Activated CD4-positive, alpha-beta T cell treated with anti-CD3 and anti-CD28 coated beads, Interleukin-2, amount 10 ng/mL, durations not matched to agents 24 days and 14 days (primary cell): Measurements from ENCODE around the gene FGF14. TPM values are rescaled to one million over a fixed set of nuclear protein-coding genes. Genes with fewer than 3 reads are reported as not detected.

Source experiments
- DNase-seq: peaks from one replicate; pipeline ENCODE4 v3.0.0; 2022
- H3K27ac Mint-ChIP-seq: one replicate; pipeline ENCODE4 v1.8.0; 2022; ENCODE audit warnings: mild to moderate bottlenecking, mixed read lengths
- H3K27me3 Mint-ChIP-seq: one replicate; pipeline ENCODE4 v1.8.0; 2022; ENCODE audit warnings: mixed read lengths
- H3K36me3 Mint-ChIP-seq: one replicate; pipeline ENCODE4 v1.8.0; 2022; ENCODE audit warnings: low read depth, mild to moderate bottlenecking, mixed read lengths
- H3K4me1 Mint-ChIP-seq: one replicate; pipeline ENCODE4 v1.8.0; 2021; ENCODE audit warnings: mixed read lengths
- H3K4me3 Mint-ChIP-seq: one replicate; pipeline ENCODE4 v1.8.0; 2022; ENCODE audit warnings: mild to moderate bottlenecking, moderate library complexity, mixed read lengths
- H3K9me3 Mint-ChIP-seq: one replicate; pipeline ENCODE4 v1.8.0; 2021; ENCODE audit warnings: mixed read lengths
- intact Hi-C: fragments of 100-400 bp; cut with micrococcal nuclease; formaldehyde crosslinking; loops from one replicate; pipeline ENCODE4 v1.15.1; 2023
- total RNA-seq: library from RNA; stranded (reverse); gene quantifications from 2 replicates; pipeline ENCODE4 v1.2.3, GENCODE V29; 2022

The FGF14 gene
- total RNA-seq, 1 donor from 2014 or later, result not detected

GRCh38 chr13:102236830-102237229, 165.0 kb downstream of the FGF14 start:
- Mint-ChIP-seq H3K27ac (no peak overlapping the region), H3K27me3 (no peaks in the 10 kb centered on the region), H3K36me3 (no peaks in the 10 kb centered on the region), H3K4me1 (peaks cover 3% of the 10 kb centered on the region), H3K4me3 (no peak overlapping the region), H3K9me3 (peaks cover 4% of the 10 kb centered on the region)
- DNase-seq, result no peak
- intact Hi-C loops, result no loop called here

GRCh38 chr13:102236341-102236740, 165.5 kb downstream of the FGF14 start:
- H3K36me3 Mint-ChIP-seq, result no peaks in the 10 kb centered on the region

GRCh38 chr13:102235689-102236088, 166.2 kb downstream of the FGF14 start:
- peaks cover 4% of the 10 kb centered on the region for H3K9me3 Mint-ChIP-seq
- no peaks in the 10 kb centered on the region for H3K36me3 Mint-ChIP-seq
- intact Hi-C loops, result no loop called here
- H3K4me3 Mint-ChIP-seq, result no peak overlapping the region
- no peak for DNase-seq
- H3K27me3 Mint-ChIP-seq, result no peaks in the 10 kb centered on the region
- peaks cover 3% of the 10 kb centered on the region for H3K4me1 Mint-ChIP-seq
- H3K27ac Mint-ChIP-seq, result no peak overlapping the region

More at GRCh38 chr13:102236341-102236740, 165.5 kb downstream of the FGF14 start:
- Mint-ChIP-seq H3K9me3 (peaks cover 4% of the 10 kb centered on the region), H3K4me1 (peaks cover 3% of the 10 kb centered on the region), H3K27me3 (no peaks in the 10 kb centered on the region), H3K4me3 (no peak overlapping the region), H3K27ac (no peak overlapping the region)
- no peak for DNase-seq
- intact Hi-C loops, result no loop called here

- H3K27me3 Mint-ChIP-seq, result no peaks in the 10 kb centered on the region
- intact Hi-C loops, result no loop called here
- peaks cover 4% of the 10 kb centered on the region for H3K9me3 Mint-ChIP-seq
Observed at GRCh38 chr13:102234618-102235017, 167.2 kb downstream of the FGF14 start.

GRCh38 chr13:102233566-102234208, 168.2 kb downstream of the FGF14 start:
- intact Hi-C loops, result no loop called here
- peaks cover 3% of the 10 kb centered on the region for H3K4me1 Mint-ChIP-seq
- no peaks in the 10 kb centered on the region for H3K27me3 Mint-ChIP-seq
- H3K9me3 Mint-ChIP-seq, result peaks cover 4% of the 10 kb centered on the region
- H3K4me3 Mint-ChIP-seq, result no peak overlapping the region
- H3K27ac Mint-ChIP-seq, result peak overlapping the region; percentile 5
- H3K36me3 Mint-ChIP-seq, result no peaks in the 10 kb centered on the region
- no peak for DNase-seq

More at GRCh38 chr13:102234618-102235017, 167.2 kb downstream of the FGF14 start:
- no peak for DNase-seq
- H3K4me1 Mint-ChIP-seq, result peaks cover 3% of the 10 kb centered on the region
- H3K36me3 Mint-ChIP-seq, result no peaks in the 10 kb centered on the region
- H3K27ac Mint-ChIP-seq, result no peak overlapping the region
- H3K4me3 Mint-ChIP-seq, result no peak overlapping the region

- Mint-ChIP-seq H3K36me3 (no peaks in the 10 kb centered on the region), H3K27ac (no peak overlapping the region), H3K4me3 (no peak overlapping the region), H3K4me1 (peaks cover 3% of the 10 kb centered on the region), H3K9me3 (peaks cover 4% of the 10 kb centered on the region), H3K27me3 (no peaks in the 10 kb centered on the region)
- no peak for DNase-seq
- intact Hi-C loops, result no loop called here
Observed at GRCh38 chr13:102231479-102231878, 170.4 kb downstream of the FGF14 start.

- DNase-seq, result no peak
- H3K4me1 Mint-ChIP-seq, result no peaks in the 10 kb centered on the region
- H3K4me3 Mint-ChIP-seq, result no peak overlapping the region
- H3K27me3 Mint-ChIP-seq, result no peaks in the 10 kb centered on the region
- intact Hi-C loops, result no loop called here
- no peaks in the 10 kb centered on the region for H3K36me3 Mint-ChIP-seq
- no peaks in the 10 kb centered on the region for H3K9me3 Mint-ChIP-seq
- no peak overlapping the region for H3K27ac Mint-ChIP-seq
Observed at GRCh38 chr13:102227741-102228140, 174.1 kb downstream of the FGF14 start.

- H3K4me3 Mint-ChIP-seq, result no peak overlapping the region
- no peak overlapping the region for H3K27ac Mint-ChIP-seq
- H3K4me1 Mint-ChIP-seq, result no peaks in the 10 kb centered on the region
- H3K9me3 Mint-ChIP-seq, result no peaks in the 10 kb centered on the region
- no peaks in the 10 kb centered on the region for H3K27me3 Mint-ChIP-seq
- no peak for DNase-seq
- no peaks in the 10 kb centered on the region for H3K36me3 Mint-ChIP-seq
- intact Hi-C loops, result no loop called here
Observed at GRCh38 chr13:102226591-102226990, 175.3 kb downstream of the FGF14 start.

GRCh38 chr13:102225892-102226291, 176.0 kb downstream of the FGF14 start:
- intact Hi-C loops, result no loop called here
- no peaks in the 10 kb centered on the region for H3K36me3 Mint-ChIP-seq
- no peak for DNase-seq
- H3K27me3 Mint-ChIP-seq, result no peaks in the 10 kb centered on the region
- H3K4me3 Mint-ChIP-seq, result no peak overlapping the region
- H3K27ac Mint-ChIP-seq, result no peak overlapping the region
- H3K4me1 Mint-ChIP-seq, result no peaks in the 10 kb centered on the region
- H3K9me3 Mint-ChIP-seq, result no peaks in the 10 kb centered on the region

- Mint-ChIP-seq H3K36me3 (no peaks in the 10 kb centered on the region), H3K4me1 (no peaks in the 10 kb centered on the region), H3K9me3 (no peaks in the 10 kb centered on the region), H3K27me3 (no peaks in the 10 kb centered on the region), H3K27ac (no peak overlapping the region), H3K4me3 (no peak overlapping the region)
- intact Hi-C loops, result no loop called here
- DNase-seq, result no peak
Observed at GRCh38 chr13:102220681-102221228, 181.1 kb downstream of the FGF14 start.

- no peak overlapping the region for H3K27ac Mint-ChIP-seq
- no peaks in the 10 kb centered on the region for H3K9me3 Mint-ChIP-seq
Observed at GRCh38 chr13:102214956-102215355, 186.9 kb downstream of the FGF14 start.

GRCh38 chr13:102212729-102213128, 189.1 kb downstream of the FGF14 start:
- Mint-ChIP-seq H3K9me3 (no peaks in the 10 kb centered on the region), H3K36me3 (no peaks in the 10 kb centered on the region), H3K4me3 (no peak overlapping the region), H3K27me3 (no peaks in the 10 kb centered on the region), H3K4me1 (no peaks in the 10 kb centered on the region), H3K27ac (no peak overlapping the region)
- no peak for DNase-seq
- intact Hi-C loops, result no loop called here

More at GRCh38 chr13:102214956-102215355, 186.9 kb downstream of the FGF14 start:
- Mint-ChIP-seq H3K27me3 (no peaks in the 10 kb centered on the region), H3K4me3 (no peak overlapping the region), H3K36me3 (no peaks in the 10 kb centered on the region), H3K4me1 (no peaks in the 10 kb centered on the region)
- DNase-seq, result no peak
- intact Hi-C loops, result no loop called here

GRCh38 chr13:102208347-102208746, 193.5 kb downstream of the FGF14 start:
- H3K36me3 Mint-ChIP-seq, result no peaks in the 10 kb centered on the region
- no peaks in the 10 kb centered on the region for H3K27me3 Mint-ChIP-seq
- H3K9me3 Mint-ChIP-seq, result no peaks in the 10 kb centered on the region
- H3K27ac Mint-ChIP-seq, result no peak overlapping the region
- H3K4me1 Mint-ChIP-seq, result no peaks in the 10 kb centered on the region
- no peak for DNase-seq
- no peak overlapping the region for H3K4me3 Mint-ChIP-seq
- intact Hi-C loops, result no loop called here

- DNase-seq, result no peak
- Mint-ChIP-seq H3K4me3 (no peak overlapping the region), H3K4me1 (no peaks in the 10 kb centered on the region), H3K9me3 (no peaks in the 10 kb centered on the region), H3K27ac (no peak overlapping the region), H3K27me3 (no peaks in the 10 kb centered on the region), H3K36me3 (no peaks in the 10 kb centered on the region)
- intact Hi-C loops, result no loop called here
Observed at GRCh38 chr13:102207680-102208342, 194.0 kb downstream of the FGF14 start.
